Dermis microvascular lymphatic vessel endothelial cell (primary cell): Measurements from ENCODE around the gene REPS2. TPM values are rescaled to one million over a fixed set of nuclear protein-coding genes. Genes with fewer than 3 reads are reported as not detected.
"Not testable (repeated sequence)": the region's sequence is repeated elsewhere in the genome, so short reads cannot be mapped to it uniquely, and the experiment has no call there.

Experiments
- DNase-seq, 2 donors: peaks; one replicate each; pipeline versions ENCODE4 v3.0.0 to v3.0.0-alpha.2; 2010; ENCODE audit warnings: low read depth in 2 of 2
- total RNA-seq: library from RNA; depleted of rRNA; stranded (reverse); fragments of >200 nt; gene quantifications from 2 replicates; pipeline ENCODE4 v1.2.1, GENCODE V29; 2014

Gene REPS2
- 4.2 and 6.1 TPM in 2 replicates for total RNA-seq

- DNase-seq = peak; percentile 36 to 80
Measured at GRCh38 chrX:16946361-16946964, at the start of gene REPS2. REPS2 (plus strand) TSS chrX:16946658; CDS start chrX:16946862, 204 bp downstream.

GRCh38 chrX:16897445-16897844, 49.0 kb upstream of the REPS2 start:
- no peak for DNase-seq

GRCh38 chrX:16903274-16904022, 43.0 kb upstream of the REPS2 start:
- no peak for DNase-seq

- no peak for DNase-seq
Measured at GRCh38 chrX:16910376-16910775, 36.1 kb upstream of the REPS2 start.

GRCh38 chrX:16914058-16914457, 32.4 kb upstream of the REPS2 start:
- DNase-seq = no peak

GRCh38 chrX:16916561-16916960, 29.9 kb upstream of the REPS2 start:
- DNase-seq = no peak

- no peak for DNase-seq
Measured at GRCh38 chrX:16917120-16917519, 29.3 kb upstream of the REPS2 start.

GRCh38 chrX:16918979-16919378, 27.5 kb upstream of the REPS2 start:
- DNase-seq = no peak

GRCh38 chrX:16920075-16920474, 26.4 kb upstream of the REPS2 start:
- DNase-seq = peak; percentile 75 to 95

GRCh38 chrX:16923157-16923556, 23.3 kb upstream of the REPS2 start:
- no peak for DNase-seq

- no peak for DNase-seq
Measured at GRCh38 chrX:16924631-16925480, 21.6 kb upstream of the REPS2 start.

- DNase-seq = no peak
Measured at GRCh38 chrX:16930392-16930791, 16.1 kb upstream of the REPS2 start.

GRCh38 chrX:16931371-16931770, 15.1 kb upstream of the REPS2 start:
- no peak for DNase-seq

- no peak for DNase-seq
Measured at GRCh38 chrX:16931855-16932575, 14.4 kb upstream of the REPS2 start.

- no peak for DNase-seq
Measured at GRCh38 chrX:16934185-16934584, 12.3 kb upstream of the REPS2 start.

GRCh38 chrX:16946971-16947562, 609 bp downstream of the REPS2 start:
- DNase-seq = no peak

GRCh38 chrX:16950423-16950822, 4.0 kb downstream of the REPS2 start:
- no peak for DNase-seq

- DNase-seq = peak in 1 of 2 donors; percentile 55
Measured at GRCh38 chrX:16953606-16954211, 7.3 kb downstream of the REPS2 start.

GRCh38 chrX:16957751-16958150, 11.3 kb downstream of the REPS2 start:
- DNase-seq = no peak

GRCh38 chrX:16958356-16958755, 11.9 kb downstream of the REPS2 start:
- DNase-seq = no peak

- DNase-seq = not testable (repeated sequence)
Measured at GRCh38 chrX:16962661-16963060, 16.2 kb downstream of the REPS2 start.
